H4 (cell line): ENCODE measurements around the gene LASP1. TPM values are rescaled to one million over a fixed set of nuclear protein-coding genes. Genes with fewer than 3 reads are reported as not detected.
"Not testable (repeated sequence)": the region's sequence is repeated elsewhere in the genome, so short reads cannot be mapped to it uniquely, and the experiment has no call there.

Experiments used
- DNase-seq: peaks from one replicate; pipeline ENCODE4 v3.0.0-alpha.2; 2015; ENCODE audit warnings: low spot score
- total RNA-seq: library from RNA; depleted of rRNA; stranded (reverse); fragments of >200 nt; shearing (Covaris generic); gene quantifications from 2 replicates; pipeline ENCODE4 v1.2.3, GENCODE V29; 2014

Gene LASP1
- total RNA-seq, 1 experiment from 2014 or later = 133 TPM

DNA sequence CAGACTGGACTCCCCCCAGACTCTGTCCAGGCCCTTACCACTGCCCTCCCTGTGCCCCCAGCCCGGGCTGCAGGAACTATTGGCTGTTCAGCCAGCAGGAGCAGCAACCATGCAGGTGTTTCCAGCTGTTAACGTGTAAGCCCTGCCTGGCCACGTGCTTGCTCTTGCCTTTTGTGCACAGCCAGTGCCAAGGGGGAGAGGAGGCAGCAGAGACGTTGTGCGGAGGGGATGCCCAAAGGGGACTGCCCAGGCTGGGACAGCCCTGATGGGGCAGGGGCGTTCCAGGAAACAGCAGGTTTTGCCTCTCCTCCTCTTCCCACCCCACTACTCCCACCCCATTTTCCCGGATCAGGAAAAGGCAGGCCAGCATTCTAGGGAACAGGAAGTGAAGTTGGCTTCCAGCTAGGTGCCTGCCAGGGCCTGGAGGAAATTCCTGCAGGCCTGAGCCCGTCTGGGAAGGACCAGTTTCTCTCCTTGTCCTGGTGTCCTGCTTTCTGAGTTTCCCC is 38.9 kb downstream of the LASP1 start:
- no peak for DNase-seq

DNA sequence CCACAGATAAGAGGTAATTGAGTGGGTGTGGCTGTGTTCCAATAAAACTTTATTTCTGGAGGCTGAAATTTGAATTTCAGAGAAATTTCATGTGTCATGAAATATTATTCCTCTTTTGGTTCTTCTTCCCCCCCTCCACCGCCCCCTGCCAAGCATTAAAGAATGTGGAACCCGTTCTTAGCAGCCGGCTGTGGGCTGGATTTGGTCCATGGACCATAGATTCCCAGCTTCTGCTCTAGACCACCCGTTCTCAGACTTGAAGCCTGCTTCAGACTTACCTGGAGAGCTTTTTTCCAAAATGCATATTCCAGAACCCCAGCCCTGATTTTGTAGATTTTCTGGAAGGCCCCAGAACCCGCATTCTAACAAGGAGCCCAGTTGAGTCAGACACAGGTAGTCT is 40.5 kb downstream of the LASP1 start:
- DNase-seq = no peak

DNA sequence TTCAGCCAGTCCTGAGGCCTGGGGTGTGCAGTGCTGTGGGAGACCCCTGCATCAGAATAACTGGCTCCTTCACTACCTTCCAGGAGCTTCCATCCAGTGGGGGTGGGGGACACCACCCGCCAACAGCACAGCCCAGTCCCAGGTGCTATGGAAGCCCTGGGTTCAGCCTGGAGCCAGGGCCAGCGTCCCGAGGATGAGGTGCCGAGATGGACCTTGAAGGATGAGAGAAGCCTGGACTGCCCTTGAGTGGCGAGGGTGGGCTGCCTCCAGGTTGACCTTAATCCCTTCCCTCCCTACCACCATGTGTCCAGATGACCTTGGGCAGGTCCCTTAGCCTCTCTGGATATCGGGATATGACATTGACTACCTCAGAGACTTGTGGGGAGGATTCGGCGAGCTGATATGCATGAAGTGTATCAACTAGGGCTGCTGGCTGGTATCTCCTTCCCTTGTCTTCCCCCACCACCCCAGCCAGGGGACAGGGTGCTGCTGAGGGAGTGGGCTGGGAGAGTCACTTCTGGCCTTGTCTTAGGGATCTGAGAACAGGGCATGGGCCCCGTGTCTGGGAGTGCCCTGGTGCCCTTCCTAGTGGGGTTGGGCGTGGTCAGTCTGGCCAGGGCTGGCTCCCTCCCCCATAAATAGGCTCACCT is 41.3 kb downstream of the LASP1 start:
- no peak for DNase-seq

DNA sequence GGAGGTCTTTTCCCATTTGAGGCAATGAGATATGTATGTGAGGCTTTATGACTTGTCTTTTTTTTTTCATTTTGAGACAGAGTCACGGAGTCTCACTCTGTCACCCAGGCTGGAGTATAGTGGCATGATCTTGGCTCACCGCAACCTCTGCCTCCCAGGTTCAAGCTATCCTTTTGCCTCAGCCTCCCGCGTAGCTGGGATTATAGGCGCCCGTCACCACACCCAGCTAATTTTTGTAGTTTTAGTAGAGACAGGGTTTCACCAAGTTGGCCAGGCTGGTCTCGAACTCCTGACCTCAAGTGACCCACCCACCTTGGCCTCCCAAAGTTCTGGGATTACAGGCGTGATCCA is 41.8 kb downstream of the LASP1 start:
- DNase-seq = not testable (repeated sequence)

DNA sequence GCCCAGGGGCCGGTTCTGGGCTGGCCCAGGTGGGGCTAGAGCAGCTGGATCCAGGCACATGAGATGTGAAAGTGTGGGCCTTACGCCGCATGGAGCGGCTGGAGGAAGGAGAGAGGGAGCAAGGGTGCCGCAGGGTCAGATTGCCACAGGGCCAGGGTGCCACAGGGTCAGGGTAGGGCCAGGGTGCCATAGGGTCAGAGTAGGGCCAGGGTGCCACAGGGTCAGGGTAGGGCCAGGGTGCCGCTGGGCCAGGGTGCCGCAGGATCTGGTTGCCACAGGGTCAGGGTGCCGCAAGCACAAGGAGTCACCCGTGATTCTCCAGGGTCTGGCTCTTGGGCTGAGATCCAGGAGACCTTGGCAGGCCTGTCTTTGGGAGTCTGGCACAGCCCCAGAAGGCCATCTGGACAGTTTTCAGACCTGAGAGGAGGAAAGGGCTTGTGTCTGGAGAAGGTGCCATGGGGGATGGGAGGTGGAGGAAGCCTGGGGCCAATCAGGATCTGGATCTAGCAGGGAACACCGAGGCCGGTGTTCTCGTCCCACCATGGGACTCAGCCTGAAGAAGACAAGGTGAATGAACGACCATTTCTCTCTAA is 42.5 kb downstream of the LASP1 start:
- no peak for DNase-seq

DNA sequence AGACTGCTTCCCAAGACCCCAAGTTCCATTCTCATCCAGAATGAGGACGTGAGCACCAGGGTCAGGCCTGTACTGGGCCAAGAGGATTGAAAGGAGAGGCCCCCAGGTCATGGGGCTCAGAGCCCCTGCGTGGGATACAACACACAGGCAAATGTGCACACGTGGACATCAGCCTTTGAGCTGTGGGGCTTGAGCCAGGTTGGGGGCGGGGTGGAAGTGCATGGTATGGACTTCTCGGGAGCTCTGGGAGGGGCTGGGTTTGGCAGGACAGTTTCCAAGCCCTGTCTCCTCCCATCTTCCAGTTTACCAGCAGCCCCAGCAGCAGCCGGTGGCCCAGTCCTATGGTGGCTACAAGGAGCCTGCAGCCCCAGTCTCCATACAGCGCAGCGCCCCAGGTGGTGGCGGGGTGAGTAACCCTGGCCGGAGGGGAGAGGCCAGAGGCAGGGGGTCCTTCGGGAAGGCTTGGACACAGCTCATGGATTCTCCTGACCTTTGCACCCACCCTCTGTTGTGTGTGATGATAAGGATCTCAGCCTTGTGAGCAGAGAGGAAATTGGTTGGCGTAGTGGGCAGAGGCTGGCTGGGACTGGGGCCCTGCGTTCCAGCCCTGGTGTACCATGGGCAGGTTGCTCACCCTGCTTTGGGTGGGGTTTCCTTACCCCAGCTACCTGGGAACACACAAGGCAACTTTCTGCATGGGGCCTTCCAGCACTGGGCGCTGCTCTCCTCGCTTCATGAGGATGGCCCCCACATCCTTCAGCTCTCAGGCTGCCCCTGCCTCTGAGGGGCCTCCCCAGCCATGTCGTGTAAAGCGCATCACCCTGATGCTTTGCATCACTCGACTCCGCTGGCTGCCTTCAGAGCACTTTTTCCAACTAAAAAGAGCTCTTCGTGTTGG is 45.1 kb downstream of the LASP1 start:
- no peak for DNase-seq

DNA sequence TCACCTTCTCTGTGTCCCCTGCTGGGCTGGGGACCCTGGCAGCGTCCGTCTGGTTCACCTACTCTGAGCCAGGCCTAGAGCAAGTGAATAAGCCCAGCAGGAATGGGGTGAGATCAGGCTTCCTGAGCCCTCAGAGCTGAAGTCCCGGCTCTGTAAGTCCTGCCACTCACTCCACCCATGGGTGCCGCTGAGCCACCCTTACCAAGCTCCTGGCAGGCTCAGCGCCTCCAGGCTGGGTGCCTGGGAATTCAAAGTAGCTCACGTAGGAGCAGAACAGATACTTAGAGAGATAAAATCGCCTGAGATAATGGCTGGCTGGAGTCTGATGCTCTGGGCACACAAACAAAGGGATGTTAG is 45.8 kb downstream of the LASP1 start:
- no peak for DNase-seq

DNA sequence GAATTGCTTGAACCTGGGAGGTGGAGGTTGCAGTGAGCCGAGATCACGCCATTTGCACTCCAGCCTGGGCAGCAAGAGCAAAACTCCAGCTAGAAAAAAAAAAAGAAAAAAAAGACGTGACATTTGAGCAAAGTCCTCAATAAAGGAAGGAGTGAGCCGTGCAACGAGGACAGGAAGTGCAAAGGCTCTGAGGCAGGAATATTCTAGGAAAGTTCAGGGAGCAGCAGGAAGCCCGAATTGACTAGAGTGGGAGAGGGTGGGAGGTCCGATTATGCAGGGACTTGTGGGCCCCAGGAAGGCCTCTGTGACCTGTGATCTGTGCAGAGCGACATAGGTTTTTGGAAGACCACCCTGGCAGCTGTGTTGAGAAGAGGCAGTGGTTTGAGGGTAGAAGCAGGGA is 46.9 kb downstream of the LASP1 start:
- DNase-seq = no peak

DNA sequence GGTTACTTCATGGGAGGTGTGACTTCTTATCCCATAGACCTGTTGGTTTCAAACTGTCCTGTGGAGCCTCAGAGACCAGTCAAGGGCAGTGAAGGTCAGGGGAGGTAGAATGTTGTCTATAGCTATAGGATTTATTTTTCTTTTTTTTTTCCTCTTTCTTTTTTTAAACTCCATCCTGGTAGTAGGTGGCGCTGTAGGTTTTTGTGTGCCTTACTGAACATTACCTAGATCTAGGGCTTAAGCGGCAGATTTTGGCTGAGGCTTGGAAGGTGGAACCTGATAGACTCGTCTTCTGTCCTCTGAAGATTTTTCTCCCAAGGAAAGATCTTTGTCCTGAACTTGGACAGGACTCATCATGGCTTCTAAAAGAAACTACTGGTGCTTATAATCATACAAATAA is 47.4 kb downstream of the LASP1 start:
- DNase-seq = no peak

DNA sequence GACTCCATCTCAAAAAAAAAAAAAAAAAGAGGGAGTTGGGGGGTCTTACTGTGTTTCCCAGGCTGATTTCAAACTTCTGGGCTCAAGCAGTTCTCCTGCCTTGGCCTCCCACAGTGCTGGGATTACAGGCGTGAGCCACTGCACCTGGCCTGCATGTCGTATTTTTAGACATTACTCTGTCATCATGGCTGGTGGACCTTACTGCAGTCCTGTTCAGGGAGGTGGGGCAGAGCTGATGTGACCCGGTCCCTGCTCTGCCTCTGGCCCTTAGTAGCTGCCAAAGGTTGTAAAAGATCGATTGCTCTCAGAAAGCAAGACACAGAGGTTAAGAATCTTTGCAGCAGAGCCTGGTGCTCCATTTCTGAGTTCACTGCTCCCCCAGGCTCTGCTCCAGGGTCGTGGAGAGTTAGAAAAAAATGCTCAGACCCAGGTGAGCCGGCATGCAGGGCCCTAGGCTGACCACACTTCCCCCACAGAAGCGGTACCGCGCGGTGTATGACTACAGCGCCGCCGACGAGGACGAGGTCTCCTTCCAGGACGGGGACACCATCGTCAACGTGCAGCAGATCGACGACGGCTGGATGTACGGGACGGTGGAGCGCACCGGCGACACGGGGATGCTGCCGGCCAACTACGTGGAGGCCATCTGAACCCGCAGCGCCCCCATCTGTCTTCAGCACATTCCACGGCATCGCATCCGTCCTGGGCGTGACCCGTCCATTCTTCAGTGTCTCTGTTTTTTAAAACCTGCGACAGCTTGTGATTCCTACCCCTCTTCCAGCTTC is 48.5 kb downstream of the LASP1 start:
- DNase-seq = no peak

DNA sequence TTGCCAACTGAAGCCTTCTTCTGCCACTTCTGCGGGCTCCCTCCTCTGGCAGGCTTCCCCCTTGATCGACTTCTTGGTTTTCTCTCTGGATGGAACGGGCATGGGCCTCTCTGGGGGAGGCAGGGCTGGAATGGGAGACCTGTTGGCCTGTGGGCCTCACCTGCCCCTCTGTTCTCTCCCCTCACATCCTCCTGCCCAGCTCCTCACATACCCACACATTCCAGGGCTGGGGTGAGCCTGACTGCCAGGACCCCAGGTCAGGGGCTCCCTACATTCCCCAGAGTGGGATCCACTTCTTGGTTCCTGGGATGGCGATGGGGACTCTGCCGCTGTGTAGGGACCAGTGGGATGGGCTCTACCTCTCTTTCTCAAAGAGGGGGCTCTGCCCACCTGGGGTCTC is 49.1 kb downstream of the LASP1 start:
- DNase-seq = no peak

DNA sequence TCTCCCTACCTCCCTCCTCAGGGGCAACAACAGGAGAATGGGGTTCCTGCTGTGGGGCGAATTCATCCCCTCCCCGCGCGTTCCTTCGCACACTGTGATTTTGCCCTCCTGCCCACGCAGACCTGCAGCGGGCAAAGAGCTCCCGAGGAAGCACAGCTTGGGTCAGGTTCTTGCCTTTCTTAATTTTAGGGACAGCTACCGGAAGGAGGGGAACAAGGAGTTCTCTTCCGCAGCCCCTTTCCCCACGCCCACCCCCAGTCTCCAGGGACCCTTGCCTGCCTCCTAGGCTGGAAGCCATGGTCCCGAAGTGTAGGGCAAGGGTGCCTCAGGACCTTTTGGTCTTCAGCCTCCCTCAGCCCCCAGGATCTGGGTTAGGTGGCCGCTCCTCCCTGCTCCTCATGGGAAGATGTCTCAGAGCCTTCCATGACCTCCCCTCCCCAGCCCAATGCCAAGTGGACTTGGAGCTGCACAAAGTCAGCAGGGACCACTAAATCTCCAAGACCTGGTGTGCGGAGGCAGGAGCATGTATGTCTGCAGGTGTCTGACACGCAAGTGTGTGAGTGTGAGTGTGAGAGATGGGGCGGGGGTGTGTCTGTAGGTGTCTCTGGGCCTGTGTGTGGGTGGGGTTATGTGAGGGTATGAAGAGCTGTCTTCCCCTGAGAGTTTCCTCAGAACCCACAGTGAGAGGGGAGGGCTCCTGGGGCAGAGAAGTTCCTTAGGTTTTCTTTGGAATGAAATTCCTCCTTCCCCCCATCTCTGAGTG is 49.6 kb downstream of the LASP1 start:
- no peak for DNase-seq

DNA sequence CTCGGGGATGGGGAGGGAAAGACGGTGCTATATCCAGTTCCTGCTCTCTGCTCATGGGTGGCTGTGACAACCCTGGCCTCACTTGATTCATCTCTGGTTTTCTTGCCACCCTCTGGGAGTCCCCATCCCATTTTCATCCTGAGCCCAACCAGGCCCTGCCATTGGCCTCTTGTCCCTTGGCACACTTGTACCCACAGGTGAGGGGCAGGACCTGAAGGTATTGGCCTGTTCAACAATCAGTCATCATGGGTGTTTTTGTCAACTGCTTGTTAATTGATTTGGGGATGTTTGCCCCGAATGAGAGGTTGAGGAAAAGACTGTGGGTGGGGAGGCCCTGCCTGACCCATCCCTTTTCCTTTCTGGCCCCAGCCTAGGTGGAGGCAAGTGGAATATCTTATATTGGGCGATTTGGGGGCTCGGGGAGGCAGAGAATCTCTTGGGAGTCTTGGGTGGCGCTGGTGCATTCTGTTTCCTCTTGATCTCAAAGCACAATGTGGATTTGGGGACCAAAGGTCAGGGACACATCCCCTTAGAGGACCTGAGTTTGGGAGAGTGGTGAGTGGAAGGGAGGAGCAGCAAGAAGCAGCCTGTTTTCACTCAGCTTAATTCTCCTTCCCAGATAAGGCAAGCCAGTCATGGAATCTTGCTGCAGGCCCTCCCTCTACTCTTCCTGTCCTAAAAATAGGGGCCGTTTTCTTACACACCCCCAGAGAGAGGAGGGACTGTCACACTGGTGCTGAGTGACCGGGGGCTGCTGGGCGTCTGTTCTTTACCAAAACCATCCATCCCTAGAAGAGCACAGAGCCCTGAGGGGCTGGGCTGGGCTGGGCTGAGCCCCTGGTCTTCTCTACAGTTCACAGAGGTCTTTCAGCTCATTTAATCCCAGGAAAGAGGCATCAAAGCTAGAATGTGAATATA is 50.8 kb downstream of the LASP1 start:
- DNase-seq = no peak

DNA sequence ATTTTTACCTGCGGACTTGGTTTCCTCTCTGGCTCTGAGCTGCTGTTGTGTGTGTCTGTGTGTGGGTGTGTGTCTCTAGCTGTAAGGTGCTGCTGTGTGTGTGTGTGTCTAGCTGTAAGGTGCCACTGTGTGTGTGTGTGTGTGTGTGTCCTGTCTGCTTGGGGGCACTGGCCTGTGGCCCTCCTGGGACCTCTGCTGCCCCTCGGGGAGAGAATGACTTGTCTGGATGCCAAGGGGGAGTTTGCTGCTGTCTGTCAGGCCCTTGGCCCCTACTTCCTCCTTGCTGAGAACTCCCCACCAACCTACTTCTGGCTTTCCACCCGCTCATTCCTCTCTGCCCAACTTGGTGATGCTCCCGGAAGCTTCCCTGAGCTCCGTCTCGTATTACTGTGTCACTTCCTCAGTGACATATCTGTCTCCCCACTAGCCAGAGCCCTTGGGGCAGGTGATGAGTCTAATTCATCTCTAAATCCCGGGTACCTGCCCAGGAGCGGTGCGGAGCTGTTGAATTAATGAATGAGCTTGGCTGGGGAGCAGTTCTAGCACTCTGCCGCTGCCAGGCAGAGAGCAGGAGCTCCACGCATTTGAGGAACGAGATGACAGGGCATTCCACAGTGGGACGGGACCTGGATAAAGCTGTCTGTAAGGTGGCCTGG is 52.0 kb downstream of the LASP1 start:
- no peak for DNase-seq

DNA sequence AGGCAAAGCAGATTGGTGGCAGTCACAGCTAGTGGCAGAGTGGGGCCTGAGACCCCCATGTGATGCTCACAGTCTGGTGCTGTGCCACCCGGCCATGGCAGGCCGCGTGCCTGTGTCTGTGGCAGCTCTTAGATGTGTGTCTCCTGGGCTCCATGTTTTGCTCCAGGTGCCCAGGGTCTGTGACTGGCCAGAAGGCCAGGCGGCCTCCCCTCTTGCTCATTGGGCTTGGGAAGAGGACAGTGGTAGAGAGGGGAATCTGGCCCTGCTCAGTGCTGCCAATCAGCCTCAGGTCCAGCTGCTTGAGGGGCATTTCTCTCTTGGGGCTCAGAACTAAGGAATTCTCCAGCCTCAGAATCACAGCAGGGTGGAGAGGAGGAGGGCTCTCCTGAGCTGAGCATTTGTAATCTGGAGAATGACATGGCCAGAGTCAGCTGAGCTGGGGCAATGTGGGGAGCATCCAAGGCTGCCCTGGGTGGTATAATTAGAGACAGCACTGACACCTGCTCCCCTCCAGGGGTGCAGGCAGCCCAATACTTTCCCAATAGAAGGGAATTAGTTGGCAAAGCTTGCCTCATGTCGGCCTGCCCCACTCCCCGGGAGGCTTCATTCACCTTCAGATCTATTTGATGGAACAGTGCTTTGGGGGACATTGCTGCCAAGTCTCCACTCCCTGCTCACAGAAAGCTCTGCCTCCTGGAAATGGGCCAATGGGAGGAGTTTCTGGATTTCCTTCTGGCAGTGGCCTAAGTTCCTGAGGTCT is 52.9 kb downstream of the LASP1 start:
- no peak for DNase-seq

DNA sequence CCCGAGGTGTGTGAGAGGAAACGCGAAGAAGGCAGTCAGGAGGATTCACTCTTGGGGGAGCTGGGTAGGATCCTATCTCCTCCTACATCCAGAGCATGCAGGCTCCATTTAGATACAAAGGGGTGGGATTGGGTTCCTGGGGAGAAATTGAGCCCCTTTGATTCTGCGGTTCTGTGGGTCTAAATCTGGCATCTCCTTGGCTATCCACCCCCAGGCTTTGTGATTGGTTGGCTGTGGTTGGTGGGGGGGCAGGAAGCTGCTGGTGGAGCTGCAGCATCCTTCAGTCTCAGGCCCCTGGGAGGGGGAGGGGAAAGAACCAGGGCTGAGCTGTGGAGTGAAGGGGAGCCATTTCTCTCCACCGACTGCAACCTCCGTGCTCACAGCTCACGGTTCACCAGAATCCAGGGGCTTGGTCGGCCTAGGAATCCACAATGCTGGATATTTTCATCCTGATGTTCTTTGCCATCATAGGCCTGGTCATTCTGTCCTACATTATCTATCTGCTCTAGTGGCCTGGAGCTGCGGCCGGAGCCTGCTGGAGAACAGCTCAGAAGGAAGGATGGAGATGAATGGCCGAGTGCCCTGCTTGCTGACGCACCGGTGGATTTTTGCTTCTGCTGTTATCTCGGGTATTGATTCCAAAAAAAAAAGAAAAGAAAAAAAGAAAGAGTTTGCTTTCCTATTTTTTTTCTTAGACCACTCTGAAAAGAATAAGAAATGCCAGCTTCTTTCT is 55.6 kb downstream of the LASP1 start, which contains the start of gene LASP1NB:
Gene LASP1NB (plus strand): TSS at position 352 of the 733 bp plus-strand sequence.
- DNase-seq = no peak

DNA sequence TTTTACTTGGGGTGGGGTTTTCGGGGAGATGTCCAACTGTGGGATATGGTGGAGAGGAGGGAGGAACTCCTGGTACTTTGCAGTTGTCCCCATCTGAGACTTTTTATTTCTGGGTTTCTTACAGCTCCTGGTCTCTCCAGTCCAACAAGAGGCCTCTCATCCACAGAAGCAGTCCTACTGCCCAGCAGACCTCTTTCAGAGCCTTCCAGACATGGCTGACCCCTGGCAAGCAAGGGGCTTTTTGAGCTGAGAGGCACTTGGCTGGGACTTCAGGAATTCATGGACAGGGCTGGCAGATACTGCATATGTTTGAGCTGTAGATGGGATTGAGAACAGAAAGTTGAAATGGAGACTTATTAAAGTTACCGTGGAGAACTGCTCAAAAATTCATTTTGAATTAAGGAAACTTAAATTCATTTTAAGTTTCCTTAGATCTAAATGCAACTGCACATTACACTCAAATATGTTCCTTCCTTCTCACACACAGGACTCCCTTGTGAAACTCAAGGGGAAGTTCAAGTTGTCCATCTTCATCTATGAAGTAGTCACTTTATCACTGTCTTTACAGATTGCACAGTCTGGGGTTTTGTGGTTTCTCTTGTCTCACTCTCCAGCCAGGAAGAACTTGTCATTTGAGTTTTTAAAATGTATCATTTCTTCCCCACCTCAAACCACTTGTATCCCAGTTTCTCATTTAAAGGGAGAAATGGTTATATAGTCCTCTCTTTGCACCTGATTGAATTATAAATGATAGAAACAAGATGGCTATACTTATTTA is 56.6 kb downstream of the LASP1 start:
- DNase-seq = no peak
